Body of pancreas (tissue), 4 donors: ENCODE results near the gene ANKRD10. TPM values are rescaled to one million over a fixed set of nuclear protein-coding genes. Genes with fewer than 3 reads are reported as not detected.

Experiments used
- ATAC-seq: fragments of 150-250 bp; one replicate; pipeline ENCODE4 v1.9.1; 2016
- DNase-seq, 4 donors: peaks; one replicate each; pipeline ENCODE4 v3.0.0-alpha.2; 2019
- H3K27ac ChIP-seq, 4 donors: fragments of 200-600 bp; sonication (generic); 1 replicate in 3 of 4; 2 replicates in 1 of 4; pipeline versions ENCODE4 v1.5.1 to v1.6.1; 2016 to 2019; ENCODE audit warnings: mild to moderate bottlenecking in 1 of 4, mixed read lengths in 1 of 4, moderate library complexity in 1 of 4
- H3K27me3 ChIP-seq, 2 donors: fragments of 200-600 bp; sonication (generic); one replicate each; pipeline ENCODE4 v1.6.0; 2016; ENCODE audit warnings: mild to moderate bottlenecking in 1 of 2
- H3K36me3 ChIP-seq, 2 donors: fragments of 200-600 bp; sonication (generic); replicated peaks in 1 of 2; 2 replicates each; pipeline ENCODE4 v1.5.1; 2016; ENCODE audit warnings: low read depth in 2 of 2; ENCODE audit not compliant: insufficient read depth in 1 of 2
- H3K4me1 ChIP-seq: fragments of 200-600 bp; sonication (generic); one replicate; pipeline ENCODE4 v1.6.0; 2016
- H3K4me3 ChIP-seq, 2 donors: fragments of 200-600 bp; sonication (generic); 1 replicate in 1 of 2; 2 replicates in 1 of 2; pipeline ENCODE4 v1.5.1; 2016 to 2019
- H3K9me3 ChIP-seq, 3 donors: fragments of 200-600 bp; sonication (generic); 1 replicate in 2 of 3; 2 replicates in 1 of 3; pipeline ENCODE4 v1.5.1; 2016
- CTCF ChIP-seq, 7 experiments: fragments of 450-650 bp in 4 of 7; fragments of 200-600 bp in 3 of 7; sonication (generic) in 3 of 7; IDR thresholded peaks; one replicate each; pipeline ENCODE4 v1.5.1; 2016 to 2019; ENCODE audit warnings: antibody characterized with exemption in 7 of 7
- POLR2A ChIP-seq, 3 donors: fragments of 450-650 bp; IDR thresholded peaks; one replicate each; pipeline ENCODE4 v1.6.1; 2016; ENCODE audit warnings: antibody characterized with exemption in 3 of 3, mild to moderate bottlenecking in 2 of 3
- WGBS, 2 donors: methylation state at CpG; one replicate each; pipeline ENCODE4 v1.1.5; 2017; 5-methylcytosine and 5-hydroxymethylcytosine counted together
- intact Hi-C: fragments of 100-400 bp; cut with DNase I; formaldehyde crosslinking; loops from one replicate; pipeline ENCODE4 v1.15.1; 2023
- total RNA-seq, 2 donors: library from RNA; depleted of rRNA; stranded (reverse); fragments of >200 nt; gene quantifications; one replicate each; pipeline ENCODE4 v1.1.0, GENCODE V29; 2016

Gene ANKRD10
- total RNA-seq, 2 donors from 2014 or later = 117 to 124 TPM

GRCh38 chr13:110856942-110857835 is 57.7 kb downstream of the ANKRD10 start:
- no peak for ATAC-seq
- WGBS, 2 donors = 85 to 86% methylated on average over 3 of the region's 3 CpGs
- Histone ChIP-seq H3K9me3 (peaks cover 0 to 4% (median 0%) of the 10 kb centered on the region in 3 donors), H3K27me3 (no peaks in the 10 kb centered on the region), H3K36me3 (no peaks in the 10 kb centered on the region), H3K4me1 (no peaks in the 10 kb centered on the region), H3K27ac (no peak overlapping the region), H3K4me3 (no peak overlapping the region)
- TF ChIP-seq CTCF (IDR thresholded peaks at IDR 0.05) (no peak), POLR2A (IDR thresholded peaks at IDR 0.05) (no peak)
- no peak for DNase-seq
- intact Hi-C loops = no loop called here

GRCh38 chr13:110855363-110855762 is 59.5 kb downstream of the ANKRD10 start:
- intact Hi-C loops = no loop called here
- DNase-seq (no peak), ATAC-seq (no peak)
- peaks cover 0 to 4% (median 0%) of the 10 kb centered on the region in 3 donors for H3K9me3 ChIP-seq
- no peak overlapping the region for H3K4me3 ChIP-seq
- H3K27me3 ChIP-seq = no peaks in the 10 kb centered on the region
- H3K36me3 ChIP-seq = no peaks in the 10 kb centered on the region
- TF ChIP-seq CTCF (IDR thresholded peaks at IDR 0.05) = no peak
- TF ChIP-seq POLR2A (IDR thresholded peaks at IDR 0.05) = no peak
- H3K4me1 ChIP-seq = no peaks in the 10 kb centered on the region
- H3K27ac ChIP-seq = no peak overlapping the region
- WGBS, 2 donors = 76 to 82% methylated on average over 6 of the region's 6 CpGs

GRCh38 chr13:110854866-110855265 is 60.0 kb downstream of the ANKRD10 start:
- ATAC-seq (no peak), DNase-seq (no peak)
- 87 to 88% methylated on average over 6 to 7 of the region's 7 CpGs for WGBS, 2 donors
- intact Hi-C loops = no loop called here
- H3K27ac ChIP-seq = no peak overlapping the region
- H3K36me3 ChIP-seq = no peaks in the 10 kb centered on the region
- H3K27me3 ChIP-seq = no peaks in the 10 kb centered on the region
- H3K9me3 ChIP-seq = peaks cover 0 to 4% (median 0%) of the 10 kb centered on the region in 3 donors
- TF ChIP-seq POLR2A (IDR thresholded peaks at IDR 0.05) (no peak), CTCF (IDR thresholded peaks at IDR 0.05) (no peak)
- H3K4me3 ChIP-seq = no peak overlapping the region
- H3K4me1 ChIP-seq = no peaks in the 10 kb centered on the region

GRCh38 chr13:110853235-110853721 is 61.6 kb downstream of the ANKRD10 start:
- 72 to 85% methylated on average over 15 to 16 of the region's 20 CpGs for whole genome bisulfite sequencing, 2 donors
- intact Hi-C loops = no loop called here
- H3K9me3 ChIP-seq = peaks cover 0 to 4% (median 0%) of the 10 kb centered on the region in 3 donors
- no peak for DNase-seq
- no peak overlapping the region for H3K27ac ChIP-seq
- no peak for ATAC-seq
- no peak overlapping the region for H3K4me3 ChIP-seq
- TF ChIP-seq CTCF (IDR thresholded peaks at IDR 0.05) (no peak), POLR2A (IDR thresholded peaks at IDR 0.05) (no peak)
- no peaks in the 10 kb centered on the region for H3K36me3 ChIP-seq
- no peaks in the 10 kb centered on the region for H3K4me1 ChIP-seq
- H3K27me3 ChIP-seq = no peaks in the 10 kb centered on the region
